ENCODE measurements around the gene FAM149A. TPM values are rescaled to one million over a fixed set of nuclear protein-coding genes. Genes with fewer than 3 reads are reported as not detected.
A peak's percentile ranks its signal among the peaks of the same experiment; 100 is the strongest.

The FAM149A gene
- total RNA-seq, 6 experiments from 2014 or later, result not detected

GRCh38 chr4:186192066-186192612 is 87.6 kb downstream of the FAM149A start:
- TF ChIP-seq CTCF (IDR thresholded peaks at IDR 0.05), result no peak
- H3K27ac Mint-ChIP-seq, result peak overlapping the region; percentile 88
- H3K9me3 Mint-ChIP-seq, result no peaks in the 10 kb centered on the region
- peak; percentile 3 for DNase-seq
- no peaks in the 10 kb centered on the region for H3K36me3 Mint-ChIP-seq (ENCODE audit: low read depth)
- H3K4me1 Mint-ChIP-seq (ENCODE audit: low read depth), result peaks cover 18% of the 10 kb centered on the region
- H3K4me3 Mint-ChIP-seq, result peak overlapping the region; percentile 93
- H3K27me3 Mint-ChIP-seq (ENCODE audit: insufficient read depth), result no peaks in the 10 kb centered on the region

- Mint-ChIP-seq H3K27ac (no peak overlapping the region), H3K9me3 (no peaks in the 10 kb centered on the region), H3K27me3 (ENCODE audit: insufficient read depth) (no peaks in the 10 kb centered on the region), H3K36me3 (ENCODE audit: low read depth) (no peaks in the 10 kb centered on the region), H3K4me3 (no peak overlapping the region), H3K4me1 (ENCODE audit: low read depth) (peaks cover 18% of the 10 kb centered on the region)
- DNase-seq, result no peak
- no peak for TF ChIP-seq CTCF (IDR thresholded peaks at IDR 0.05)
Observed at GRCh38 chr4:186193851-186194250, 89.3 kb downstream of the FAM149A start.

GRCh38 chr4:186196063-186196462 is 91.6 kb downstream of the FAM149A start:
- DNase-seq, result no peak
- TF ChIP-seq CTCF (IDR thresholded peaks at IDR 0.05), result no peak
- Mint-ChIP-seq H3K27ac (no peak overlapping the region), H3K4me1 (ENCODE audit: low read depth) (peaks cover 10% of the 10 kb centered on the region), H3K36me3 (ENCODE audit: low read depth) (no peaks in the 10 kb centered on the region), H3K9me3 (no peaks in the 10 kb centered on the region), H3K27me3 (ENCODE audit: insufficient read depth) (no peaks in the 10 kb centered on the region), H3K4me3 (no peak overlapping the region)

GRCh38 chr4:186200516-186200915 is 96.0 kb downstream of the FAM149A start:
- Mint-ChIP-seq H3K27ac (no peak overlapping the region), H3K27me3 (ENCODE audit: insufficient read depth) (no peaks in the 10 kb centered on the region; the same call in 1 of the 2 replicates), H3K4me1 (ENCODE audit: low read depth) (no peaks in the 10 kb centered on the region), H3K9me3 (no peaks in the 10 kb centered on the region), H3K36me3 (ENCODE audit: low read depth) (no peaks in the 10 kb centered on the region), H3K4me3 (no peak overlapping the region)
- DNase-seq, result no peak
- TF ChIP-seq CTCF (IDR thresholded peaks at IDR 0.05), result no peak

GRCh38 chr4:186201010-186201409 is 96.5 kb downstream of the FAM149A start:
- no peak for TF ChIP-seq CTCF (IDR thresholded peaks at IDR 0.05)
- no peak for DNase-seq
- Mint-ChIP-seq H3K36me3 (ENCODE audit: low read depth) (no peaks in the 10 kb centered on the region), H3K27ac (no peak overlapping the region), H3K27me3 (ENCODE audit: insufficient read depth) (no peaks in the 10 kb centered on the region; the same call in 1 of the 2 replicates), H3K9me3 (no peaks in the 10 kb centered on the region), H3K4me3 (no peak overlapping the region), H3K4me1 (ENCODE audit: low read depth) (no peaks in the 10 kb centered on the region)
